Left cardiac atrium (tissue), 4 donors: ENCODE data around the gene UGT1A1. TPM values are rescaled to one million over a fixed set of nuclear protein-coding genes. Genes with fewer than 3 reads are reported as not detected.
"Not testable (repeated sequence)": the region's sequence is repeated elsewhere in the genome, so short reads cannot be mapped to it uniquely, and the experiment has no call there.

Experiments
- ATAC-seq, 2 donors: fragments of 200-7000 bp; cut with Tn5 transposase; one replicate each; pipeline ENCODE4 v1.9.1; 2020; ENCODE audit warnings: mild to moderate bottlenecking in 2 of 2, moderate library complexity in 2 of 2
- DNase-seq: peaks from one replicate; pipeline ENCODE4 v3.0.0-alpha.2; 2020
- intact Hi-C, 2 donors: fragments of 100-400 bp; cut with DNase I; formaldehyde crosslinking; loops; one replicate each; pipeline versions ENCODE4 v1.14.1 to v1.15.1; 2022 to 2023
- long read RNA-seq: library from polyadenylated mRNA; unstranded; transcript quantifications from one replicate; pipeline ENCODE4 v2.0.0, GENCODE V29; 2021
- total RNA-seq, 2 donors: library from RNA; stranded (reverse); fragmentation: NEBNext Ultra II Directional; extraction: Animal tissue kit (Norgen Biotek cat#: 25700); gene quantifications; one replicate each; pipeline ENCODE4 v1.2.1, GENCODE V29; 2021
- donor health status: DM: no; HTN: yes; CAD: no.
- donor health status: DM: no; HTN: yes; CAD: no; lungs with severe emphysema.
- donor health status: DM: yes; HTN: yes; CAD: no.
- donor health status: Dilated cardiomyopathy.

The UGT1A1 gene
- not detected for total RNA-seq
- long read RNA-seq, result 0 reads

DNA sequence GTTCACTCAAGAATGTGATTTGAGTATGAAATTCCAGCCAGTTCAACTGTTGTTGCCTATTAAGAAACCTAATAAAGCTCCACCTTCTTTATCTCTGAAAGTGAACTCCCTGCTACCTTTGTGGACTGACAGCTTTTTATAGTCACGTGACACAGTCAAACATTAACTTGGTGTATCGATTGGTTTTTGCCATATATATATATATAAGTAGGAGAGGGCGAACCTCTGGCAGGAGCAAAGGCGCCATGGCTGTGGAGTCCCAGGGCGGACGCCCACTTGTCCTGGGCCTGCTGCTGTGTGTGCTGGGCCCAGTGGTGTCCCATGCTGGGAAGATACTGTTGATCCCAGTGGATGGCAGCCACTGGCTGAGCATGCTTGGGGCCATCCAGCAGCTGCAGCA, at the start of gene UGT1A1:
Gene UGT1A1, plus strand, starts transcription at position 228 of the 400 bp plus-strand sequence. Its CDS starts 18 bp downstream, at position 246.
- intact Hi-C loops, result no loop called here
- ATAC-seq (no peak), DNase-seq (no peak)

DNA sequence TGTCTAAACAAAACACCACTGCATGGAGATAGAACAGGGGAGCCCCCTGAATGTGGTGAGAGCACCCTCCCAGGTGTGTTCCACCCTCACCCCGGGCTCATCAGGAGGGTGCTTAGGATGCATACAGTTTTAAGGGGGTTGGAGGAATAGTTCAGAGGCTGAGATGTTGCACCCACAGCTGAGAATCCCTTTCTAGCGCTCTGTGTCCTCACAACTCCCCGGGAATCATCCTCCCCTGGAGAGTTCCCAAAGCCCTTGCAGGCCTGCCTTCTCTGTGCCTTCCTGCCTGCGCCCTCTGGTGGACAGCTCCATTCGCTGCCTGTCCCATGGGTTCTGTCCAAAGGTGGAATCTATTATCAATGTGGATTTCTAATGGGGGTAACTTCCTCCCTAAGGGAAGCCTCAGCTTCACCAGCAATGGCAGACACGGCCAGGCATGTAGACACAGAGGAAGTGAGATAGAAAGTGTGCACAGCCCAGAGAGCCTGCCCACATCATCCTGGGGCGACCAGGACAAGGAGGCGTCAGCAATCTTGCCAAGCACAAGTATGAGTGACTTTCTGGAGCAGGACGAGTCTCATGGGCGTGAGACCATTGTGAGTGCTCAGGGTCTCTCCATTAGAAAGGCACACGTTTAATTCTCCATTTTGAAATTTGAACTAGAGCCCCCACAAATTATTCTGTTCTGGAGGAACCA, 48.6 kb upstream of the UGT1A1 start:
- DNase-seq (peak; percentile 78), ATAC-seq (peak; percentile 78 to 90)
- intact Hi-C loops, result no loop called here

DNA sequence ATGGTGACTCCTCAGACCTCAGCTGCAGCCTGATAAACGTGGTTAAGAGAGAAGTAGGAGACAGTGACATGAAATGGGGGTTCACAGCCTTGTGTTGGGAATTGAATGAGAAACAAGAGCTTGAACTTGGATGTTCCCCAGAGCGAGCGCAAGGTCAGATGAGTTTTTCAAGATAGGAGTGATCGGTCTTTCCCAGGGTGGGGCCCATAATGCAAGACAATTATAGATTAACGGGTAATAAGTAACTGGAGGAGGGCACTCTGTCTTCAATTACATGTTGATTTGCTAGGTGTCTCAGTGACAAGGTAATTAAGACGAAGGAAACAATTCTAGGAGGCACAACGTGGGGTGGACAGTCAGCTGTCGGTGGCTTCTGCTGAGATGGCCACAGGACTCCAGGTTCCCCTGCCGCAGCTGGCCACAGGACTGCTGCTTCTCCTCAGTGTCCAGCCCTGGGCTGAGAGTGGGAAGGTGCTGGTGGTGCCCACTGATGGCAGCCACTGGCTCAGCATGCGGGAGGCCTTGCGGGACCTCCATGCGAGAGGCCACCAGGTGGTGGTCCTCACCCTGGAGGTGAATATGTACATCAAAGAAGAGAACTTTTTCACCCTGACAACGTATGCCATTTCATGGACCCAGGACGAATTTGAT, 47.3 kb upstream of the UGT1A1 start, which contains the start of gene UGT1A5:
Gene UGT1A5, plus strand, starts transcription at position 297 of the 651 bp plus-strand sequence. Its CDS starts 85 bp downstream, at position 382.
- DNase-seq (no peak), ATAC-seq (no peak)
- intact Hi-C loops, result no loop called here

DNA sequence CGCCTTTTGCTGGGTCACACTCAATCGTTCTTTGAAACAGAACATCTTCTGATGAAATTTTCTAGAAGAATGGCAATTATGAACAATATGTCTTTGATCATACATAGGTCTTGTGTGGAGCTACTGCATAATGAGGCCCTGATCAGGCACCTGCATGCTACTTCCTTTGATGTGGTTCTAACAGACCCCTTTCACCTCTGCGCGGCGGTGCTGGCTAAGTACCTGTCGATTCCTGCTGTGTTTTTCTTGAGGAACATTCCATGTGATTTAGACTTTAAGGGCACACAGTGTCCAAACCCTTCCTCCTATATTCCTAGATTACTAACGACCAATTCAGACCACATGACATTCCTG, 46.8 kb upstream of the UGT1A1 start:
- intact Hi-C loops, result no loop called here
- ATAC-seq (no peak), DNase-seq (no peak)

DNA sequence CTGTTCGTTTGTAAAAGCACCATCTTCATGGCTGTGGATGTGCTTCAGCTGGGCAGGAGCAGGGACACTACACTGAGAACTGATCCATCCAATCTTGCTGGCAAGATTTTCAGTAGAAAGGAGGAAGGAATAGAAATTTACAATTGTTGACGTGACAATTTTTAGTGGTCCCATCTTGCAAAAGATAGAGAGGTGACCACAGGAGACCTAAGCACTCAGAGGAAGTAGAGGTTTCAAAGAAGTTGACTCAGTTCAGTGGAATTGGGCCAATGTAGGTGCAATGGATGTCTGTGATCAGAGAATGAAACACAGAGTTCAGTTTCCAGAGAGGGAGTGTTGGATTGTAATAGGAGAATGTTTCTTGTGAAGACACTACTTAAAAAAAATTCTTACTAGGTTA, 45.9 kb upstream of the UGT1A1 start:
- intact Hi-C loops, result no loop called here

DNA sequence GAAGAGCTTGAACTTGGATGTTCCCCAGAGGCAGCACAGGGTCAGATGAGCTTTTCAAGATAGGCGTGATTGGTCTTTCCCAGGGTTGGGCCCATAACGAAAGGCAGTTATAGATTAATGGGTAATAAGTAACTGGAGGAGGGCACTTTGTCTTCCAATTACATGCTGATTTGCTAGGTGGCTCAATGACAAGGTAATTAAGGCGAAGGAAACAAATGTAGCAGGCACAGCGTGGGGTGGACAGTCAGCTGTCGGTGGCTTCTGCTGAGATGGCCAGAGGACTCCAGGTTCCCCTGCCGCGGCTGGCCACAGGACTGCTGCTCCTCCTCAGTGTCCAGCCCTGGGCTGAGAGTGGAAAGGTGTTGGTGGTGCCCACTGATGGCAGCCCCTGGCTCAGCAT, 41.5 kb upstream of the UGT1A1 start, which contains the start of gene UGT1A4:
Gene UGT1A4, plus strand, starts transcription at position 185 of the 400 bp plus-strand sequence. Its CDS starts 85 bp downstream, at position 270.
- intact Hi-C loops, result no loop called here

More for the DNA sequence above, 45.9 kb upstream of the UGT1A1 start:
- ATAC-seq, result no peak
- no peak for DNase-seq

DNA sequence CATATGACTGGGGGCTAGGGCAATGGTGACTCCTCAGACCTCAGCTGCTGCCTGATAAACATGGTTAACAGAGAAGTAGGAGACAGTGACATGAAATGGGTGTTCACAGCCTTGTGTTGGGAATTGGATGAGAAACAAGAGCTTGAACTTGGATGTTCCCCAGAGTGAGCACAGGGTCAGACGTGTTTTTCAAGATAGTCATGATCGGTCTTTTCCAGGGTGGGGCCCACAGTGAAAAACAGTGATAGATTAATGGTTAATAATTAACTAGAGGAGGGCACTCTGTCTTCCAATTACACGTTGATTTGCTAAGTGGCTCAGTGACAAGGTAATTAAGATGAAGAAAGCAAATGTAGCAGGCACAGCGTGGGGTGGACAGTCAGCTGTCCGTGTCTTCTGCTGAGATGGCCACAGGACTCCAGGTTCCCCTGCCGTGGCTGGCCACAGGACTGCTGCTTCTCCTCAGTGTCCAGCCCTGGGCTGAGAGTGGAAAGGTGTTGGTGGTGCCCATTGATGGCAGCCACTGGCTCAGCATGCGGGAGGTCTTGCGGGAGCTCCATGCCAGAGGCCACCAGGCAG, 31.3 kb upstream of the UGT1A1 start, which contains the start of gene UGT1A3:
Gene UGT1A3, plus strand, starts transcription at position 320 of the 579 bp plus-strand sequence. Its CDS starts 85 bp downstream, at position 405.
- DNase-seq (no peak), ATAC-seq (no peak)
- intact Hi-C loops, result no loop called here

More for the DNA sequence above, 41.5 kb upstream of the UGT1A1 start, which contains the start of gene UGT1A4:
- ATAC-seq, result no peak
- no peak for DNase-seq

DNA sequence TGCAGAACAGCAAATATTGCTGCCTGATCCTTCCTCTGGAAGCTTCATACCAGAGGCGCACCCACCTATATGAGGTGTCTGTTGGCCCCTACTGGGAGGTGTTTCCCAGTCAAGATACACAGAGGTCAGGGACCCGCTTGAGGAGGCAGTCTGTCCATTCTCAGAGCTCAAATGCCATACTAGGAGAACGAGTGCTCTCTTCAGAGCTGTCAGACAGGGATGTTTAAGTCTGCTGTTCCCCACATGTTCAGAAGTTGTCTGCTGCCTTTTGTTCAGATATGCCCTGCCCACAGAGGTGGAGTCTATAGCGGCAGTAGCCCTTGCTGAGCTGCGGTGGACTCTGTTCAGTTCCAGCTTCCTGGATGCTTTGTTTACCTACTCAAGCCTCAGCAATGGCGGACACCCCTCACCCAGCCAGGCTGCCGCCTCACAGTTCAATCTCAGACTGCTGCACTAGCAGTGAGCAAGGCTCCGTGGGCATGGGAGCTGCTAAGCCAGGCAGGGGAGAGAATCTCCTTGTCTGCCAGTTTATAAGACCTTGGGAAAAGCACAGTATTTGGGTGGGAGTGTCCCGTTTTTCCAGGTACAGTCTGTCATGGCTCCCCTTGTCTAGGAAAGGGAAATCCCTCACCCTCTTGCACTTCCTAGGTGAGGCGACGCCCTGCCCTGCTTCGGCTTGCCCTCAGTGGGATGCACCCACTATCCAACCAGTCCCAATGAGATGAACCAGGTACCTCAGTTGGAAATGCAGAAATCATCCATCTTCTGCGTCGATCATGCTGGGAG, 23.0 kb upstream of the UGT1A1 start:
- intact Hi-C loops, ATAC-seq, DNase-seq: not testable (repeated sequence)

DNA sequence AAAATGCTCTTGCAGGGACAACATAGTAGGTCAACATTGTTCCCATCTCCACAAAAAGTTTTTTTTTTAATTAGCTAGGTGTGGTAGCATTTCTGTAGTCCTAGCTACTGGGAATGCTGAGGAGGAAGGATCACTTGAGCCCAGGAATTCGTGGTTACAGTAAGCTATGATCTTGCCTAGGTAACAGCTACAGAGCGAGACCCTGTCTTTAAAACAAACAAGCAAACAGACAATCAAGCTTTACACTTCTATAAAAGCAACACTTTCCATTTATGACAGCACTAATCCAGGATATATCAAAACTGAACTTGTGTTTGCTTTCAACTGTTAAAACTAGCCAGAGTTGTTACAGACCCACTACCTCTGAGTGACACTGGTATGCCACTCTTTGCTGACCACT, 19.2 kb upstream of the UGT1A1 start:
- no peak for ATAC-seq

DNA sequence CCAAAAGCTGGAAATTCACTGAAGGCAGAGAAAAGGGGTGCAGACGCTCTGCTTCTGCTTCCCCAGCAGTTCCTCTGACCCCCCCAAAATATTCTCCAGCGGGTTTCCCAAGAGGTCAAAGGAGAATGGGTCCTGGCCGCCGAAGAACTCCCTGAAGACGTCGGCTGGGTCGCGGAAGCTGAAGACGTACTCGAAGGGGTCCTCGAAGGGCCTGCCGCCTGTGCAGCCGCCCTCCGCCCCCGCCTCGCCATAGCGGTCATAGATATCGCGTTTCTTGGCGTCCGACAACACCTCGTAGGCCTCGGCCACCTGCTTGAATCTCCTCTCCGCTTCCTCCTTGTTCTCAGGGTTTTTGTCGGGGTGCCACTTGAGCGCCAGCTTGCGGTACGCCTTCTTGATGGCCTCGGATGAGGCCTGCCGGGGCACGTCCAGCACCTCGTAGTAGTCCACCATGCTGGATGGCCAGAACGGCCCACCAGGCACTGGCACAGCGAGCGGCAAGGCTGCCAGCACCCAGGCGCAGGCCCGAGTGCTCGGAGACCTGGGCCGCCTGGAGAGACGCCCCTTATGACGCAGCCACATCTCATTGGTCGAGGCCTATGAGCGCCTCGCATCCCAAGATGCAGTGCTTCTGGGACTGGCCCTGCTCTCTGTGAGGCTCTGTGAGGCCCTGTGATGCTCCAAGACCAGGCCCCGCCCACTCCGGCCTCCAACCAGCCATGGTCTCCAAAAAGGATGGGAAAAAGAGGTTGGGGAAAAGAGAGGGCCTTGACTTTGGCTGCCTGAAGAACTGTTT, 16.4 kb upstream of the UGT1A1 start:
- ATAC-seq (no peak), DNase-seq (no peak)
- intact Hi-C loops, result no loop called here

More for the DNA sequence above, 19.2 kb upstream of the UGT1A1 start:
- no peak for DNase-seq
- intact Hi-C loops, result no loop called here

DNA sequence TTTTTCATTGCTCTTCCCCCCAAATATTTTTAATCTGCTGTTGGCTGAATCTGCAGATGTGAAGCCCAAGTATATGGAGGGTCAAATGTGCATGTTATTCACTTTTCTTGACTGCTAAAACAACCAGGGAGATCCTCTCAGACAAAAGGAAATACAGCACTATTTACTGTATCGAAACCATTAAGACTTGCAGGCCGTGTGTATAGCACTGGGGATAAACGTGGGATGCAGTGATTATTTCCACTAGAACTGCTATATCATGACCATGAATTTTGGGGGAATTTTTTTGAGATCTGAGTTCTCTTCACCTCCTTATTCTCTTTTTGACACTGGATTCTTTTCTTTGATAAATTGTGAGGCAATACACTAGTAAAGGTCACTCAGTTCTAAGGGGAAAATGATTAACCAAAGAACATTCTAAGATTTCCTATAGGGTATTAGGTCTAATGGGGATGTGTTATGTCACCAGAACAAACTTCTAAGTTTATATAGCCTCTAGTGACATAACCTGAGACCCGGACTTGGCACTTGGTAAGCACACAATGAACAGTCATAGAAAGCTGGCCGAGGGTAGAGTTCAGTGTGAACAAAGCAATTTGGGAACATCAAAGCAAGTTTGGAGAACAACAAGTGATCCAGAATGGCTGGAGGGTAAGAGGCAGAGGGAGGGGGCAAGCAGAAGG, 14.9 kb upstream of the UGT1A1 start:
- intact Hi-C loops, result no loop called here
- ATAC-seq, result no peak
- DNase-seq, result no peak

DNA sequence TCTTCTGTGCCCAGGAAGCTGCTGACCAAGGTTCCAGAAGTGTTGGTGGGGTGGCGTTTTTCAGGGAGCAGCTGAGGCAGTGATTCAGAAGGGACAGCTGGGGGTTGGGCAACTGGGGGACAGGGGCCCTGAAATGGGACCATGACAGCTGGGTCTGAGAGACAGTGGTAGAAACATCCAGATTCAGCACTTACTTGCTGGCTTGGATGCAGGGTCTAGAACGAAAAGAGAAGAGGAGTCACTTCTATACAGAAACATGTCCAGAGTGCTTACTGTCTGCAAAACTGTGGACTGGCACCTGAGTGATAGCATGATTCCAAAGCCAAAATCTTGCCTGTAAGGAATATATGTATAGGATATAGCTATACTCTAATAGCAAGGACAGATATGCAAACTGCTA, 14.2 kb upstream of the UGT1A1 start:
- ATAC-seq, intact Hi-C loops, DNase-seq: not testable (repeated sequence)

DNA sequence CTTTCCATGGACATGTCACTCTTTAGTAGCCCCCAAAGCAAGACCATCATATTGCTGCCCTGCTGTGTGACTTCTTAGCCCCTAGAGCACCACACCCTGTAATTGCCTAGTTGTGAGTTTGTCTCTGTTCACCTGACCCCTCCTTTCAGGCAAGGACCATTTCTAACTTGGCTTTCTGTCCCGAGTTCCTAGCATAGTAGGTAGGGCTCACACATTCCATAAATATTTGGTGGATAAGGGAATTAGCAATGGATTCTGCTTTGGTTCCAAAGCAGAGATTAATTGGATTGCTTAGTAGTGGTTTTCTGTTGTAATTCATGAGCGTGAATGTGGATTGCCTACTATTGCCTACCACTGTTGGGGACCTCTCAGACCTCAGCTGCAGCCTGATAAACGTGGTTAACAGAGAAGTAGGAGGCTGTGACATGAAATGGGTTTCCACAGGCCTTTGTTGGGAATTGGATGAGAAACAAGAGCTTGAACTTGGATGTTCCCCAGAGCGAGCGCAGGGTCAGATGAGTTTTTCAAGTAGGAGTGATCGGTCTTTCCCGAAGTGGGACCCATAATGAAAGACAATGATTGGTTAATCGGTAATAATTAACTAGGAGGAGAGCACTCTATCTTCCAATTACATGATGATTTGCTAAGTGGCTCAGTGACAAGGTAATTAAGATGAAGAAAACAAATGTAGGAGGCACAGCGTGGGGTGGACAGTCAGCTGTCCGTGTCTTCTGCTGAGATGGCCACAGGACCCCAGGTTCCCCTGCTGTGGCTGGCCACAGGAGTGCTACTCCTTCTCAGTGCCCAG, 13.4 kb upstream of the UGT1A1 start:
- intact Hi-C loops, result no loop called here
- DNase-seq, result no peak
- ATAC-seq, result no peak

DNA sequence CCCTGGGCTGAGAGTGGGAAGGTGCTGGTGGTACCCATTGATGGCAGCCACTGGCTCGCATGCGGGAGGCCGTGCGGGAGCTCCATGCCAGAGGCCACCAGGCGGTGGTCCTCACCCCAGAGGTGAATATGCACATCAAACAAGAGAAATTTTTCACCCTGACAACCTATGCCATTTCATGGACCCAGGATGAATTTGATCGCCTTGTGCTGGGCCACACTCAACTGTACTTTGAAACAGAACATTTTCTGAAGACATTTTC, 12.9 kb upstream of the UGT1A1 start:
- DNase-seq (no peak), ATAC-seq (no peak)
- intact Hi-C loops, result no loop called here

DNA sequence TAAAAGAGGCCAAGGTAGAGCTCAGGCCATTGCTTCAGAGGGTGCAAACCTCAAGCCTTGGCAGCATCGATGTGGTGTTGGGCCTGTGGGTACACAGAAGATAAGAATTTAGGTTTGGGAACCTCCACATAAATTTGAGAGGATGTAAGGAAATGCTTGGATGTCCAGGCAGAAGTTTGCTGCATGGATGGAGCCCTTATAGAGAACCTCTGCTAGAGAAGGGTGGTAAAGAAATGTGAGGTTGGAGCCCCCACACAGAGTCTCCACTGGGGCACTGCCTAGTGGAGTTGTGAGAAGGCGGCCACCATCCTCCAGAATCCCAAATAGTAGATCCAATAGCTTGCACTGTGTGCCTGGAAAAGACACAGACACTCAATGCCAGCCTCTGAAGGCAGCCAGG, 9.4 kb upstream of the UGT1A1 start:
- intact Hi-C loops, DNase-seq, ATAC-seq: not testable (repeated sequence)

DNA sequence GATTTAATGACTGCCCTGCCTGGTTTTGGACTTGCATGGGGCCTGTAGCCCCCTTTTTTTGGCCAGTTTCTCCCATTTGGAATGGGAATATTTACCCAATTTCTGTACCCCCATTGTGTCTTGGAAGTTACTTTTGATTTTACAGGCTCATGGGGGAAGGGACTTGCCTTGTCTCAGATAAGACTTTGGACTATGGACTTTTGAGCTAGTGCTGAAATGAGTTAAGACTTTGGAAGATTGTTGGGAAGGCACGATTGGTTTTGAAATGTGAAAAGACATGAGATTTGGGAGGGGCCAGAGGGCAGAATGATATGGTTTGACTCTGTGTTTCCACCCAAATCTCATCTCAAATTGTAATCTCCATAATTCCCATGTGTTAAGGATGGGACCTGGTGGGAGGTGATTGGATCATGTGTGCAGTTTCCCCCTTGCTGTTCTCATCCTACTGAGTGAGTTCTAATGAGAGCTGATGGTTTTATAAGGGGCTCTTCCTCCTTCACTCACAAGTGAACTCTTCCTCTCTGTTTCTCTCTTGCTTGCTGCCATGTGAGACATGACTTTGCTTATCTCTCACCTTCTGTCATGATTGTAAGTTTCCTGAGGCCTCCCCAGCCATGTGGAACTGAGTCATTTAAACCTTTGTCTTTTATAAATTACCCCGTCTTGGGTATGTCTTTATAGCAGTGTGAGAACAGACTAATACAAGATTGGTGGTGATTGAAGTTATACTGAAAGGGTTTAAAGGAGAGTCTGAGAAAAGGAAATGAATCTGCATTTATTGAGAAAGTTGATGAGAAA, 8.7 kb upstream of the UGT1A1 start:
- DNase-seq, intact Hi-C loops, ATAC-seq: not testable (repeated sequence)
